Ovary (tissue), 9 donors: ENCODE results near the gene ZIC4. TPM values are rescaled to one million over a fixed set of nuclear protein-coding genes. Genes with fewer than 3 reads are reported as not detected.

Source experiments
- DNase-seq, 5 donors: peaks; one replicate each; pipeline ENCODE4 v3.0.0-alpha.2; 2019 to 2020
- H3K27ac ChIP-seq, 2 donors: fragments of 200-600 bp; one replicate each; pipeline versions ENCODE4 v1.5.1 to v1.8.0; 2019 to 2022
- H3K27me3 ChIP-seq: fragments of 200-600 bp; one replicate; pipeline ENCODE4 v1.8.0; 2022
- H3K36me3 ChIP-seq: fragments of 200-600 bp; sonication (generic); one replicate; pipeline ENCODE4 v1.5.1; 2019
- H3K4me1 ChIP-seq: one replicate; pipeline ENCODE4 v1.8.1; 2013; ENCODE audit warnings: mild to moderate bottlenecking, moderate library complexity; ENCODE audit not compliant: insufficient read depth
- H3K4me3 ChIP-seq: fragments of 200-600 bp; sonication (generic); one replicate; pipeline ENCODE4 v1.5.1; 2017
- H3K9me3 ChIP-seq, 2 donors: fragments of 200-600 bp in 1 of 2; sonication (generic) in 1 of 2; one replicate each; pipeline versions ENCODE4 v1.5.1 to v1.8.1; 2013 to 2019; ENCODE audit warnings: mild to moderate bottlenecking in 1 of 2, moderate library complexity in 1 of 2
- EP300 ChIP-seq: sonication (generic); formaldehyde crosslinking; IDR thresholded peaks from one replicate; pipeline ENCODE4 v1.6.1; 2017; ENCODE audit warnings: antibody characterized with exemption
- POLR2A ChIP-seq: fragments of 450-650 bp; IDR thresholded peaks from one replicate; pipeline ENCODE4 v1.6.1; 2017; ENCODE audit warnings: antibody characterized with exemption, mild to moderate bottlenecking, moderate library complexity
- WGBS, 3 donors: extraction: QIAGEN DNeasy Blood & Tissue Kit in 1 of 3; methylation state at CpG; one replicate each; pipeline versions ENCODE4 v1.1.5 to v1.1.7; 2013 to 2017; 5-methylcytosine and 5-hydroxymethylcytosine counted together
- intact Hi-C, 4 donors: fragments of 100-400 bp; cut with DNase I; formaldehyde crosslinking; loops; one replicate each; pipeline versions ENCODE4 v1.11.0 to v1.15.1; 2022 to 2023
- polyA plus RNA-seq, 2 donors: library from polyadenylated mRNA; stranded (reverse); fragments of 200-250 nt in 1 of 2; fragments of 350-450 nt in 1 of 2; fragmentation: Illumina TruSeq in 1 of 2; extraction: RNeasy Lipid Tissue Mini Kit (QIAGEN cat#74804) in 1 of 2; gene quantifications; one replicate each; pipeline ENCODE4 v1.2.3, GENCODE V29; 2013 to 2014
- total RNA-seq, 7 donors: library from RNA; depleted of rRNA in 2 of 7; stranded (reverse); fragments of >200 nt in 2 of 7; fragmentation: NEBNext Ultra II Directional in 3 of 7; extraction: Animal tissue kit (Norgen Biotek cat#: 25700) in 3 of 7; gene quantifications; one replicate each; pipeline versions ENCODE4 v1.1.0 to v1.2.4, GENCODE V29; 2016 to 2023
- TF ChIP-seq, protein P1 (sequence below), 3 donors: fragments of 450-650 bp in 2 of 3; fragments of 200-600 bp in 1 of 3; IDR thresholded peaks; one replicate each; pipeline versions ENCODE4 v1.5.1 to v1.8.0; 2016 to 2022; ENCODE audit warnings: antibody characterized with exemption in 3 of 3, mild to moderate bottlenecking in 1 of 3
- donor health status: DM: no; HTN: no; CAD: no; lungs with moderate emphysema.
- donor health status: DM: no; HTN: no; CAD: no.
- donor health status: Bipolar disorder and iron deficiency.
- donor health status: DM: yes; HTN: yes; CAD: no.
- donor health status: DM: no; HTN: no; CAD: no.
- donor health status: DM: yes; HTN: yes; CAD: no.

Gene ZIC4
- total and polyA plus RNA-seq, 9 donors, result not detected

DNA sequence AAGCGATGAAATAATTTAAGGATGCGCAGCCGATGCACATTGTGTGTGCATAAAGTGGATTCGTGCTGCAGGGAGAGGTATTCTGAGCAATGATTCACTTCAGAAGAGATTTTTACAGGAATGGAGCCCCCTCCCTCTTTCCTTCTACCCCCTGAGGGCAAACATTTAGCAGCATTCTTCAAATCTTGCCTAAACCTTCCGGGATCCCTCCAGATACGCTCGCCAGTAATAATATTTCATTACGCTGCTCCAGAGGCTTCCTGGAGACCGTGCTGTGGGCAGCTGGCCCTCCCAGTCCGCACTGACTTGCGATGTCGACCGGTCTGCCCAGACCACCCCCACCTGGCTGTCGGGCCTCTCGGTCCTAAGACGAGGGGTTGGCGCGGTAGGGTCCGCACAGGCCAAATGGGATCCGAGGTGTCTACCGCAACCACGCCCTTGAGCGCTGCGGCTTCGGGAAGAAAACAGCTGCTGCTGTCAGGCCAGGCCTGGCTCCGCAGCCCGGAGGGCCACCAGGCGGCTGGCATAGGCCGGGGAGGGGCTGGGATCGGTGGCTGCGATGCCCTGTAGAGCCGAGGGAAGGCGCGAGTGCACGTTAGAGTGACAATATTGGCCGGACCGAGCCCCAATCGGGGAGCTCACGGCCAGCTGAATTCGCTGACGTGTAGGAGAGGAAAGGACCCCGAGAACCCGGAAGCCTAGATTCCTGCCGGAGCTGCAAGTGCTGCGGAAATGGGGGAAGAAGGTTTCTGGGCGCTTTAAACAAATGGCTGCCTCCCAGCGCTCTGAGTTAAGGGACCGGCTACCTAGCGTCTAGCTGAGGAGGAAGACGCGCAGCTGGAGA lies 14.3 kb downstream of the ZIC4 start:
- no peak overlapping the region for H3K4me3 ChIP-seq
- 2 to 3% (median 2%) methylated on average over 51 of the region's 51 CpGs for WGBS, 3 donors
- H3K4me1 ChIP-seq, result peaks cover 3% of the 10 kb centered on the region
- H3K27ac ChIP-seq, result no peak overlapping the region
- intact Hi-C loops, result no loop called here
- no peaks in the 10 kb centered on the region for H3K36me3 ChIP-seq
- H3K9me3 ChIP-seq, result peaks cover 0 to 10% of the 10 kb centered on the region in 2 donors
- H3K27me3 ChIP-seq, result no peaks in the 10 kb centered on the region
- no peak for DNase-seq
- TF ChIP-seq EP300 (no peak), POLR2A (no peak)
- TF ChIP-seq, protein P1, sequence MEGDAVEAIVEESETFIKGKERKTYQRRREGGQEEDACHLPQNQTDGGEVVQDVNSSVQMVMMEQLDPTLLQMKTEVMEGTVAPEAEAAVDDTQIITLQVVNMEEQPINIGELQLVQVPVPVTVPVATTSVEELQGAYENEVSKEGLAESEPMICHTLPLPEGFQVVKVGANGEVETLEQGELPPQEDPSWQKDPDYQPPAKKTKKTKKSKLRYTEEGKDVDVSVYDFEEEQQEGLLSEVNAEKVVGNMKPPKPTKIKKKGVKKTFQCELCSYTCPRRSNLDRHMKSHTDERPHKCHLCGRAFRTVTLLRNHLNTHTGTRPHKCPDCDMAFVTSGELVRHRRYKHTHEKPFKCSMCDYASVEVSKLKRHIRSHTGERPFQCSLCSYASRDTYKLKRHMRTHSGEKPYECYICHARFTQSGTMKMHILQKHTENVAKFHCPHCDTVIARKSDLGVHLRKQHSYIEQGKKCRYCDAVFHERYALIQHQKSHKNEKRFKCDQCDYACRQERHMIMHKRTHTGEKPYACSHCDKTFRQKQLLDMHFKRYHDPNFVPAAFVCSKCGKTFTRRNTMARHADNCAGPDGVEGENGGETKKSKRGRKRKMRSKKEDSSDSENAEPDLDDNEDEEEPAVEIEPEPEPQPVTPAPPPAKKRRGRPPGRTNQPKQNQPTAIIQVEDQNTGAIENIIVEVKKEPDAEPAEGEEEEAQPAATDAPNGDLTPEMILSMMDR (IDR thresholded peaks at IDR 0.05), result no peak

DNA sequence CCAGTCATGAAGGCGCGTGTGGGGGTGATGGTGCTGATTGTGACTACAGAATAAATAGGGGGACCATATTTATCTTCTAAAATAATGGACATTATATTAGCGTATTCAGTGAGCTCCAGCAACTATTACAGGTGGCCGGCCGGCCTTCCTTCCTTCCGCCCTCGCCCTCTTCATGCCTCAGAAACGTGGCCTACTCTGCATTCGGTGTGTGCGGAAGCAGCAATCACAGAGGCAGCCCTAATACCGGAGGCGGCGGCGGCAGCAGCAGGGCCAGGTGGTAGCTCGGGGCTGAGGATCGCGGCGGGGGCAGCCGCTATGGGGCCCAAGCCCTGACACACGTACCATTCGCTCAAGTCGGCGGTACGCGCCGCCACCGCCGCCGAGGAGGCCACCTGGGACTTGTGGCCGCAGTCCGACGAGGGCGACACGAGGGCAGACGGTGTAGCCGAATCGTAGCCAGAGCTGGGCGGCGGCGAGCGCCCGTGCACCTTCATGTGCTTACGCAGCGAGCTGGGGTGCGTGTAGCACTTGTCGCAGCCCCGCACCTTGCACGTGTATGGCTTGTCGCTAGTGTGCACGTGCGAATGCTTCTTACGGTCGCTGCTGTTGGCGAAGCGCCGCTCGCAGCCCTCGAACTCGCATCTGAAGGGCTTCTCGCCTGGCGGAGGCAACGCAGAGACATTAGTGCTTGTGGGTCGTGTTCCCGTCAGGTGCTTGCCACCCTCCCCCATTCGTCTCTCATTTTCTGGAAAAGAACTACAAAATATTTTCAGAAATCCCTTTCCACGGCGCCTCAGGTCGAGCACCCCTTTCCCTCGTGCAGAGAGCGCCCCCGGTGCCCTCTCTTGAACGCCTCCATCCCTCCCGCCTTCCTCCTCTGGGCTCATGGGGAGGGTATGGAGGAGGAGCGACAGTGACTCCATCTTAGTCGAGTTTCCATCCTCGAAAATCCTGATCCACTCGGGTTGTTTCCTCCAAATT lies 15.5 kb downstream of the ZIC4 start:
- H3K27ac ChIP-seq, result no peak overlapping the region
- 3 to 4% (median 3%) methylated on average over 58 to 77 of the region's 77 CpGs for WGBS, 3 donors
- H3K4me3 ChIP-seq, result no peak overlapping the region
- peaks cover 0 to 10% of the 10 kb centered on the region in 2 donors for H3K9me3 ChIP-seq
- peaks cover 3% of the 10 kb centered on the region for H3K4me1 ChIP-seq
- H3K27me3 ChIP-seq, result no peaks in the 10 kb centered on the region
- no peak for DNase-seq
- H3K36me3 ChIP-seq, result no peaks in the 10 kb centered on the region
- TF ChIP-seq POLR2A (no peak), EP300 (no peak)
- TF ChIP-seq, protein P1 (IDR thresholded peaks at IDR 0.05), result no peak
- intact Hi-C loops, result no loop called here

DNA sequence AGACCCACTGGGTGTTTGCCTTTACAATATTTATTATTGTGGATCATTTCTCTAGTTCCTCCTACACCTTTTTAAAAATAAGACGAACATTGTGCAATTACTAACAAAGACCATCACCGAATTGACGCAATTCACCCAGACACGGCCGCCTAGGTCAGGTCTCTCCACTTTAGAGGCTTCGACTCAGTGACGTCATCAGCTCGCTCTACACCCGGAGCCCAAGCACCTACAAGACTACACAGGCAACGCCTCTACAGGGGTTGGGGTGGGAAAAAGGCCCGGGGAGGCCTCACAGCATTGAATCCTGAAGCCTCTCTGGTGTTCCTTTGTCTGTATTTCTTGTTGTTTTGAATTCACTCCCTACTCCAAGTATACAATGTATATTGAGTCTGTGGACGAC lies 16.6 kb downstream of the ZIC4 start:
- no peak overlapping the region for H3K4me3 ChIP-seq
- no peak for DNase-seq
- intact Hi-C loops, result no loop called here
- no peaks in the 10 kb centered on the region for H3K27me3 ChIP-seq
- peaks cover 2% of the 10 kb centered on the region for H3K4me1 ChIP-seq
- TF ChIP-seq, protein P1 (IDR thresholded peaks at IDR 0.05), result no peak
- no peak for TF ChIP-seq POLR2A
- no peak for TF ChIP-seq EP300
- H3K27ac ChIP-seq, result no peak overlapping the region
- 5 to 7% (median 5%) methylated on average over 12 of the region's 12 CpGs for WGBS, 3 donors
- H3K36me3 ChIP-seq, result no peaks in the 10 kb centered on the region
- peaks cover 0 to 10% of the 10 kb centered on the region in 2 donors for H3K9me3 ChIP-seq

DNA sequence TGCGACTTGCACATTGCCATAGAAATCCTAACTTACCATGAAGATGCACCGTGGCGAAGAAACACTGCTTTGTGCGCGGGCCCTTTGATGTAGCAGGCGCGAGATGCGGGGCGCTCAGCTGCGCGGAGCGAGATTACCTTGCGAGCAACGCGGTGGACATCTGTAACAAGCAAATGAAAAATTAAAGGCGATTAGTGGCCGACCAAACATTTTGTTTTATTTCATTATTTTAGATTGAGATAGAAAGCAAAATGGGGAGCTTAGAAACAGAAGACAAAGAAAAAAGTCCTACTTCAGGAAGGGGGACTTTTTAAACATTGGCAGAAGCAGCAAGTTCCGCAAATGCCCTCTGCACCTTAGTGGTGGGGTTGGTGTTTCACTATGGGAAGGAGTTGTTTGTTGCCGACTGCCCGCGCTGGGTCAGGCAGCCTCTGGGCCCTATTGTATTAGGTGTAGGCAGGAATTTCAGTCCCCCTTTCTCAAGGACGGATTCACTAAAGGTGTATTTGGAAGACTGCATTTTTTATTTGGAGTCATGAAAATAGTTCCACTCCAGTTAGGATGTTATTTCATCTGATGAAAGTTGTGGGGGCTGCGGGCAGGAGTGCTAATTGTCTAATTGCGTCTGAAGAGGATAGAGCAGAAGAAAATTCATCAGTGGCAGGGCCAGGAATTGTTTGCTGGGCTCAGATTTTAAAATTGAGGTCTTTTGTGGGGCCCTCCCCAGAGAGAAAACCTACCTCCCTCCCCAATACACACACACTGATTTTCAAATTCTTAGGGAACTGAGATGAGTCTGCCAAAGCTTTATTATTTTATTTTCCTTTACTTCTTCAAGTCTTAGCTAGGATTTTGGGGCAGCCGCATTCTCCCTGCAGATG lies 17.4 kb downstream of the ZIC4 start:
- no peaks in the 10 kb centered on the region for H3K27me3 ChIP-seq
- TF ChIP-seq, protein P1 (IDR thresholded peaks at IDR 0.05), result no peak
- TF ChIP-seq EP300 (no peak), POLR2A (no peak)
- intact Hi-C loops, result no loop called here
- no peak overlapping the region for H3K27ac ChIP-seq
- peaks cover 2% of the 10 kb centered on the region for H3K4me1 ChIP-seq
- H3K9me3 ChIP-seq, result peaks cover 0 to 10% of the 10 kb centered on the region in 2 donors
- no peak overlapping the region for H3K4me3 ChIP-seq
- no peaks in the 10 kb centered on the region for H3K36me3 ChIP-seq
- WGBS, 3 donors, result 9 to 10% (median 10%) methylated on average over 25 of the region's 25 CpGs
- DNase-seq, result no peak
